Mesodermal cell (in vitro differentiated cells): Measurements from ENCODE around the gene TNFRSF19. TPM values are rescaled to one million over a fixed set of nuclear protein-coding genes. Genes with fewer than 3 reads are reported as not detected.
"Not testable (repeated sequence)": the region's sequence is repeated elsewhere in the genome, so short reads cannot be mapped to it uniquely, and the experiment has no call there.

Experiments used
- H3K27ac ChIP-seq: 2 replicates; pipeline ENCODE4 v1.7.0; 2013; ENCODE audit warnings: mild to moderate bottlenecking, low read depth, low read length, moderate library complexity; ENCODE audit not compliant: severe bottlenecking
- H3K36me3 ChIP-seq: 2 replicates; pipeline ENCODE4 v1.7.1; 2013; ENCODE audit warnings: mild to moderate bottlenecking, low read length, moderate library complexity; ENCODE audit not compliant: control insufficient read depth, insufficient read depth
- H3K4me1 ChIP-seq: one replicate; pipeline ENCODE4 v1.7.1; 2013; ENCODE audit warnings: mild to moderate bottlenecking, low read length; ENCODE audit not compliant: insufficient read depth, control insufficient read depth, poor library complexity, severe bottlenecking
- H3K4me3 ChIP-seq: 2 replicates; pipeline ENCODE4 v1.7.0; 2013; ENCODE audit warnings: low read length, control low read depth, mild to moderate bottlenecking; ENCODE audit not compliant: insufficient read depth, poor library complexity, severe bottlenecking; ENCODE audit errors: extremely low read depth
- H3K9me3 ChIP-seq: 2 replicates; pipeline ENCODE4 v1.7.1; 2013; ENCODE audit warnings: mild to moderate bottlenecking, low read length, moderate library complexity; ENCODE audit not compliant: control insufficient read depth
- WGBS, 2 experiments: methylation state at CpG; one replicate each; pipeline ENCODE4 v1.1.5; 2013; ENCODE audit warnings: missing lambda C conversion rate in 2 of 2; ENCODE audit not compliant: insufficient coverage in 2 of 2; 5-methylcytosine and 5-hydroxymethylcytosine counted together
- polyA plus RNA-seq, 2 experiments: library from polyadenylated mRNA; stranded (reverse); fragments of 50-300 nt; gene quantifications; one replicate each; pipeline ENCODE4 v1.2.3, GENCODE V29; 2013

Gene TNFRSF19
- 44.9 TPM for polyA plus RNA-seq (2013, experiment 1 of 2)
- polyA plus RNA-seq (2013, experiment 2 of 2) = 37.7 TPM

GRCh38 chr13:23570099-23570920 is at the start of gene TNFRSF19:
TSS of gene TNFRSF19 (plus strand) at chr13:23570412. CDS start at chr13:23590184, 19,772 bp downstream.
- peak within 1 kb of the TSS; percentile 91 for H3K27ac ChIP-seq

GRCh38 chr13:23529926-23530325 is 40.3 kb upstream of the TNFRSF19 start:
- H3K4me1 ChIP-seq, H3K9me3 ChIP-seq, H3K4me3 ChIP-seq, H3K36me3 ChIP-seq, H3K27ac ChIP-seq: not testable (repeated sequence)
- WGBS, 2 experiments = 75 to 76% methylated on average over 2 to 3 of the region's 3 CpGs

More at GRCh38 chr13:23570099-23570920, at the start of gene TNFRSF19:
- peaks cover 8% of the 10 kb centered on the region for H3K4me1 ChIP-seq
- H3K36me3 ChIP-seq = no peaks in the 10 kb centered on the region
- H3K4me3 ChIP-seq = peak within 1 kb of the TSS; percentile 38
- H3K9me3 ChIP-seq = no peaks in the 10 kb centered on the region
- 17 to 54% methylated on average over 3 to 7 of the region's 10 CpGs for WGBS, 2 experiments

- 88 to 89% methylated on average over 14 to 15 of the region's 15 CpGs for WGBS, 2 experiments
- H3K27ac ChIP-seq = no peak overlapping the region
- H3K4me3 ChIP-seq = no peak overlapping the region
- peaks cover 8% of the 10 kb centered on the region for H3K9me3 ChIP-seq
- H3K36me3 ChIP-seq = no peaks in the 10 kb centered on the region
- H3K4me1 ChIP-seq = no peaks in the 10 kb centered on the region
Observed at GRCh38 chr13:23531446-23531845, 38.8 kb upstream of the TNFRSF19 start.

GRCh38 chr13:23534090-23534489 is 36.1 kb upstream of the TNFRSF19 start:
- Histone ChIP-seq H3K4me1 (no peaks in the 10 kb centered on the region), H3K9me3 (peaks cover 8% of the 10 kb centered on the region), H3K36me3 (no peaks in the 10 kb centered on the region), H3K4me3 (no peak overlapping the region), H3K27ac (no peak overlapping the region)
- WGBS, 2 experiments = 100% methylated on average over 1 to 5 of the region's 5 CpGs

GRCh38 chr13:23541221-23541824 is 28.9 kb upstream of the TNFRSF19 start:
- Histone ChIP-seq H3K27ac (no peak overlapping the region), H3K9me3 (no peaks in the 10 kb centered on the region), H3K4me3 (no peak overlapping the region), H3K4me1 (no peaks in the 10 kb centered on the region), H3K36me3 (no peaks in the 10 kb centered on the region)
- WGBS, 2 experiments = 67 to 100% methylated on average over 1 to 2 of the region's 4 CpGs

GRCh38 chr13:23544668-23545067 is 25.5 kb upstream of the TNFRSF19 start:
- Histone ChIP-seq H3K27ac (no peak overlapping the region), H3K4me3 (no peak overlapping the region), H3K4me1 (no peaks in the 10 kb centered on the region), H3K9me3 (peaks cover 7% of the 10 kb centered on the region), H3K36me3 (no peaks in the 10 kb centered on the region)
- WGBS, 2 experiments = 80 to 88% methylated on average over 4 of the region's 4 CpGs

- H3K4me1 ChIP-seq = peaks cover 4% of the 10 kb centered on the region
- H3K36me3 ChIP-seq = no peaks in the 10 kb centered on the region
- H3K9me3 ChIP-seq = peaks cover 7% of the 10 kb centered on the region
- WGBS, 2 experiments = 57 to 62% methylated on average over 19 to 31 of the region's 31 CpGs
- H3K27ac ChIP-seq = no peak overlapping the region
- H3K4me3 ChIP-seq = no peak overlapping the region
Observed at GRCh38 chr13:23547000-23547590, 23.1 kb upstream of the TNFRSF19 start.

- H3K27ac ChIP-seq = no peak overlapping the region
- H3K4me1 ChIP-seq = peaks cover 4% of the 10 kb centered on the region
- H3K4me3 ChIP-seq = no peak overlapping the region
- H3K9me3 ChIP-seq = peaks cover 7% of the 10 kb centered on the region
- H3K36me3 ChIP-seq = no peaks in the 10 kb centered on the region
Observed at GRCh38 chr13:23549724-23550123, 20.5 kb upstream of the TNFRSF19 start.

- 100% methylated on average over 1 of the region's 1 CpG for whole genome bisulfite sequencing, 2 experiments
- Histone ChIP-seq H3K27ac (no peak overlapping the region), H3K4me1 (peaks cover 4% of the 10 kb centered on the region), H3K4me3 (no peak overlapping the region), H3K9me3 (peaks cover 7% of the 10 kb centered on the region), H3K36me3 (no peaks in the 10 kb centered on the region)
Observed at GRCh38 chr13:23550163-23550562, 20.0 kb upstream of the TNFRSF19 start.

- H3K9me3 ChIP-seq = peaks cover 7% of the 10 kb centered on the region
- H3K27ac ChIP-seq = peak overlapping the region; percentile 71
- 63 to 100% methylated on average over 1 to 3 of the region's 4 CpGs for WGBS, 2 experiments
- no peak overlapping the region for H3K4me3 ChIP-seq
- H3K4me1 ChIP-seq = peaks cover 4% of the 10 kb centered on the region
- H3K36me3 ChIP-seq = no peaks in the 10 kb centered on the region
Observed at GRCh38 chr13:23551213-23552008, 18.8 kb upstream of the TNFRSF19 start.
